Measurements from ENCODE around the gene HOXC10.

DNA sequence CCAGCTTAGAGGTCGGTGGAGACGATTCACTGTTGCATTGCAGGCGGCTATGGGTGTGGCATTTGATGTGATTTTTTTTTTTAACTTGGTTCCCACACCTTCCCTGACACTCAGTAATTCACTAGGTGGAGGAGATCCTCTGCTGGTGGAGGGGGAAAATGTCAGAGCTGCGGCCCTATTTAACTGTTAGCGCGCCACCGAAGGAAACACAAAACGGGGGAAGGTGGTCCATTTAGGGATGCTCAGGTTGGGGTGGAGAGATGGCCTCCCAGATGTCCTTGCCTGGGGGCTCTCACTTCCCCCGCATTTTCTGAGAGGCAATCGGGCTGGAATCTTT is 34.5 kb upstream of the HOXC10 start:
- TF ChIP-seq, protein P1, sequence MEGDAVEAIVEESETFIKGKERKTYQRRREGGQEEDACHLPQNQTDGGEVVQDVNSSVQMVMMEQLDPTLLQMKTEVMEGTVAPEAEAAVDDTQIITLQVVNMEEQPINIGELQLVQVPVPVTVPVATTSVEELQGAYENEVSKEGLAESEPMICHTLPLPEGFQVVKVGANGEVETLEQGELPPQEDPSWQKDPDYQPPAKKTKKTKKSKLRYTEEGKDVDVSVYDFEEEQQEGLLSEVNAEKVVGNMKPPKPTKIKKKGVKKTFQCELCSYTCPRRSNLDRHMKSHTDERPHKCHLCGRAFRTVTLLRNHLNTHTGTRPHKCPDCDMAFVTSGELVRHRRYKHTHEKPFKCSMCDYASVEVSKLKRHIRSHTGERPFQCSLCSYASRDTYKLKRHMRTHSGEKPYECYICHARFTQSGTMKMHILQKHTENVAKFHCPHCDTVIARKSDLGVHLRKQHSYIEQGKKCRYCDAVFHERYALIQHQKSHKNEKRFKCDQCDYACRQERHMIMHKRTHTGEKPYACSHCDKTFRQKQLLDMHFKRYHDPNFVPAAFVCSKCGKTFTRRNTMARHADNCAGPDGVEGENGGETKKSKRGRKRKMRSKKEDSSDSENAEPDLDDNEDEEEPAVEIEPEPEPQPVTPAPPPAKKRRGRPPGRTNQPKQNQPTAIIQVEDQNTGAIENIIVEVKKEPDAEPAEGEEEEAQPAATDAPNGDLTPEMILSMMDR (IDR thresholded peaks at IDR 0.05) = no peak
- TF ChIP-seq POLR2AphosphoS5 (IDR thresholded peaks at IDR 0.05) = no peak
